Lung (tissue), 12 donors: ENCODE measurements around the gene CXCL3. TPM values are rescaled to one million over a fixed set of nuclear protein-coding genes. Genes with fewer than 3 reads are reported as not detected.

Experiments
- ATAC-seq: fragments of 200-7000 bp; cut with Tn5 transposase; one replicate; pipeline ENCODE4 v1.9.1; 2020; ENCODE audit warnings: moderate number of reproducible peaks; ENCODE audit not compliant: insufficient read depth, low FRiP score
- DNase-seq, 3 donors: peaks; one replicate each; pipeline ENCODE4 v3.0.0-alpha.2; 2013 to 2017
- H3K27ac ChIP-seq, 2 donors: one replicate each; pipeline ENCODE4 v1.5.1; 2013; ENCODE audit warnings: mild to moderate bottlenecking in 2 of 2, moderate library complexity in 2 of 2, control low read depth in 1 of 2, inconsistent platforms in 1 of 2, low read depth in 1 of 2, low read length in 1 of 2
- H3K27me3 ChIP-seq, 3 donors: one replicate each; pipeline ENCODE4 v1.5.1; 2013; ENCODE audit warnings: low read length in 2 of 3; ENCODE audit not compliant: control insufficient read depth in 3 of 3, insufficient read depth in 3 of 3
- H3K36me3 ChIP-seq, 4 donors: one replicate each; pipeline ENCODE4 v1.5.1; 2013; ENCODE audit warnings: low read length in 4 of 4, mild to moderate bottlenecking in 1 of 4, moderate library complexity in 1 of 4; ENCODE audit not compliant: control insufficient read depth in 4 of 4, insufficient read depth in 4 of 4
- H3K4me1 ChIP-seq, 5 donors: one replicate each; pipeline ENCODE4 v1.5.1; 2013; ENCODE audit warnings: low read length in 5 of 5, mild to moderate bottlenecking in 2 of 5, moderate library complexity in 1 of 5; ENCODE audit not compliant: control insufficient read depth in 5 of 5, insufficient read depth in 5 of 5
- H3K4me3 ChIP-seq: one replicate; pipeline ENCODE4 v1.5.1; 2013; ENCODE audit warnings: mild to moderate bottlenecking, control low read depth, moderate library complexity
- H3K9ac ChIP-seq, 2 donors: one replicate each; pipeline ENCODE4 v1.5.1; 2013; ENCODE audit warnings: low read length in 2 of 2, control low read depth in 1 of 2; ENCODE audit not compliant: insufficient read depth in 1 of 2
- H3K9me3 ChIP-seq, 4 donors: one replicate each; pipeline ENCODE4 v1.5.1; 2013; ENCODE audit warnings: low read length in 3 of 4, mild to moderate bottlenecking in 1 of 4, moderate library complexity in 1 of 4; ENCODE audit not compliant: control insufficient read depth in 4 of 4, insufficient read depth in 3 of 4
- WGBS, 2 donors: extraction: QIAGEN DNeasy Blood & Tissue Kit; methylation state at CpG; one replicate each; pipeline ENCODE4 v1.1.7; 2013; 5-methylcytosine and 5-hydroxymethylcytosine counted together
- polyA plus RNA-seq, 2 donors: library from polyadenylated mRNA; stranded (reverse); fragments of 200-250 nt; gene quantifications; one replicate each; pipeline ENCODE4 v1.2.1, GENCODE V29; 2013
- total RNA-seq, 2 donors: library from RNA; depleted of rRNA in 1 of 2; stranded (reverse); fragments of >200 nt in 1 of 2; gene quantifications; one replicate each; pipeline ENCODE4 v1.2.1, GENCODE V29; 2014 to 2021
- TF ChIP-seq, protein P1 (sequence below): IDR thresholded peaks from 2 replicates; pipeline ENCODE4 v1.5.1; 2012; ENCODE audit warnings: mild to moderate bottlenecking; ENCODE audit errors: control extremely low read depth, extremely low read depth
- donor health status: control.
- donor health status: control.
- donor health status: Bipolar disorder and iron deficiency.
- donor health status: healthy.
- donor health status: DM: yes; HTN: yes; CAD: no.

Gene CXCL3
- total and polyA plus RNA-seq, 4 donors = 9.4 to 77.7 (median 24.1) TPM

DNA sequence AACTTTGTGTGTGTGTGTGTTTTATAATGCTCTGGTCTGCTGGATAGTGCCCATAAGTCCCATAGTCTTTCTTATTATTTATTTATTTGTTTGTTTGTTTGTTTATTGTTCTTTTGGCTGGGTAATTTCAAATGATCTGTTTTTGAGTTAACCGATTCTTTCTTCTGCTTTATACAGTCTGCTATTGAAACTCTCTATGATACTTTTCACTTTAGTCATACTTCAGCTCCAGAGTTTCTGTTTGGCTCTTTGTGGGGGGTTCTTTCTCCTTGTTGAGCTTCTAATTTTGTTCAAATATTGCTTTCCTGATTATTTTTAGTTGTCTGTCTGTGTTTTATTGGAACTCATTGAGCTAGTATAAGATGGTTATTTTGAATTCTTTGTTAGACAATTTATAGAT is 10.0 kb downstream of the CXCL3 start:
- WGBS, 2 donors = 0 to 34% methylated on average over 1 of the region's 1 CpG
- Histone ChIP-seq H3K4me1 (peaks cover 0 to 5% (median 0%) of the 10 kb centered on the region in 5 donors), H3K9ac (no peak overlapping the region), H3K9me3 (no peaks in the 10 kb centered on the region), H3K27me3 (peaks cover 0 to 3% (median 0%) of the 10 kb centered on the region in 3 donors), H3K4me3 (no peak overlapping the region), H3K27ac (no peak overlapping the region), H3K36me3 (no peaks in the 10 kb centered on the region)
- DNase-seq = no peak
- TF ChIP-seq, protein P1, sequence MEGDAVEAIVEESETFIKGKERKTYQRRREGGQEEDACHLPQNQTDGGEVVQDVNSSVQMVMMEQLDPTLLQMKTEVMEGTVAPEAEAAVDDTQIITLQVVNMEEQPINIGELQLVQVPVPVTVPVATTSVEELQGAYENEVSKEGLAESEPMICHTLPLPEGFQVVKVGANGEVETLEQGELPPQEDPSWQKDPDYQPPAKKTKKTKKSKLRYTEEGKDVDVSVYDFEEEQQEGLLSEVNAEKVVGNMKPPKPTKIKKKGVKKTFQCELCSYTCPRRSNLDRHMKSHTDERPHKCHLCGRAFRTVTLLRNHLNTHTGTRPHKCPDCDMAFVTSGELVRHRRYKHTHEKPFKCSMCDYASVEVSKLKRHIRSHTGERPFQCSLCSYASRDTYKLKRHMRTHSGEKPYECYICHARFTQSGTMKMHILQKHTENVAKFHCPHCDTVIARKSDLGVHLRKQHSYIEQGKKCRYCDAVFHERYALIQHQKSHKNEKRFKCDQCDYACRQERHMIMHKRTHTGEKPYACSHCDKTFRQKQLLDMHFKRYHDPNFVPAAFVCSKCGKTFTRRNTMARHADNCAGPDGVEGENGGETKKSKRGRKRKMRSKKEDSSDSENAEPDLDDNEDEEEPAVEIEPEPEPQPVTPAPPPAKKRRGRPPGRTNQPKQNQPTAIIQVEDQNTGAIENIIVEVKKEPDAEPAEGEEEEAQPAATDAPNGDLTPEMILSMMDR = no peak
- no peak for ATAC-seq

- Histone ChIP-seq H3K36me3 (no peaks in the 10 kb centered on the region), H3K4me1 (no peaks in the 10 kb centered on the region), H3K9ac (no peak overlapping the region), H3K4me3 (no peak overlapping the region), H3K9me3 (no peaks in the 10 kb centered on the region), H3K27ac (no peak overlapping the region), H3K27me3 (no peaks in the 10 kb centered on the region)
- ATAC-seq (no peak), DNase-seq (no peak)
- 66 to 82% methylated on average over 2 of the region's 2 CpGs for WGBS, 2 donors
- TF ChIP-seq, protein P1 = no peak
Observed at GRCh38 chr4:74023709-74024108, 14.8 kb downstream of the CXCL3 start.

DNA sequence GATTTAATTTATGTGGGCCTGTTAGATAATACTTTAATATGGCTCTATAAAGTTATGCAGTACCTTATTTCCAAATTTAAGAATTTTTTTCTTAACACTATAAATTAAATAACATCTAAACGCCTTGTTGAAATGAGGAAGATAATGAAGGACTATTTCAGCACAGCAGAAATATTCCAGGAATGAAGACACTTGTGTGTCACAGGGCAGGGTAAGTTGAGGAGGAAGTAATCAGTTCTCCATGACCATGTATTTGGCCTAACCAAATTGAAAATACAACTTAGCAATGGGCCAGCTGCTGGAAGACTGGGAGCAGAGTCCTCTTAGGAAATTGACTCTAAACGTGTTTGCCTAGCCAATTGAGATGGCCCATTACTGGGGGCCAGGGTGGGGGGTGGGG is 16.9 kb downstream of the CXCL3 start:
- no peak overlapping the region for H3K4me3 ChIP-seq
- no peak for ATAC-seq
- DNase-seq = no peak
- no peaks in the 10 kb centered on the region for H3K9me3 ChIP-seq
- H3K4me1 ChIP-seq = no peaks in the 10 kb centered on the region
- H3K27ac ChIP-seq = no peak overlapping the region
- H3K9ac ChIP-seq = no peak overlapping the region
- H3K27me3 ChIP-seq = no peaks in the 10 kb centered on the region
- TF ChIP-seq, protein P1 = no peak
- H3K36me3 ChIP-seq = no peaks in the 10 kb centered on the region
- WGBS, 2 donors = 34 to 46% methylated on average over 2 of the region's 2 CpGs

GRCh38 chr4:74018771-74019170 is 19.7 kb downstream of the CXCL3 start:
- TF ChIP-seq, protein P1 = no peak
- 25 to 41% methylated on average over 3 of the region's 3 CpGs for WGBS, 2 donors
- no peaks in the 10 kb centered on the region for H3K36me3 ChIP-seq
- H3K4me1 ChIP-seq = no peaks in the 10 kb centered on the region
- DNase-seq = no peak
- no peak overlapping the region for H3K4me3 ChIP-seq
- no peaks in the 10 kb centered on the region for H3K27me3 ChIP-seq
- no peak overlapping the region for H3K27ac ChIP-seq
- H3K9me3 ChIP-seq = no peaks in the 10 kb centered on the region
- no peak overlapping the region for H3K9ac ChIP-seq
- peak; percentile 35 for ATAC-seq
